Fibroblast of lung (primary cell): ENCODE measurements around the gene CASP10. TPM values are rescaled to one million over a fixed set of nuclear protein-coding genes. Genes with fewer than 3 reads are reported as not detected.

ENCODE experiments used
- DNase-seq, 2 donors: peaks; one replicate each; pipeline versions ENCODE4 v3.0.0 to v3.0.0-alpha.2; 2010; ENCODE audit warnings: low read depth in 2 of 2
- H2AFZ ChIP-seq: 2 replicates; pipeline ENCODE4 v1.5.1; 2012; ENCODE audit warnings: low read length, control low read depth, inconsistent platforms
- H3K27ac ChIP-seq: 2 replicates; pipeline ENCODE4 v1.5.1; 2011; ENCODE audit warnings: low read length, control low read depth; ENCODE audit not compliant: insufficient read depth
- H3K27me3 ChIP-seq: 2 replicates; pipeline ENCODE4 v1.5.1; 2011; ENCODE audit warnings: mild to moderate bottlenecking, low read length; ENCODE audit not compliant: control insufficient read depth, insufficient read depth
- H3K36me3 ChIP-seq: 2 replicates; pipeline ENCODE4 v1.5.1; 2011; ENCODE audit warnings: low read length; ENCODE audit not compliant: control insufficient read depth, insufficient read depth
- H3K4me1 ChIP-seq: 2 replicates; pipeline ENCODE4 v1.5.1; 2011; ENCODE audit warnings: low read length; ENCODE audit not compliant: control insufficient read depth, insufficient read depth; ENCODE audit errors: extremely low read depth
- H3K4me2 ChIP-seq: 2 replicates; pipeline ENCODE4 v1.5.1; 2011; ENCODE audit warnings: low read length, control low read depth; ENCODE audit not compliant: insufficient read depth; ENCODE audit errors: extremely low read depth
- H3K4me3 ChIP-seq, 4 experiments: fragments of 200-600 bp in 1 of 4; sonication (generic) in 1 of 4; replicated peaks in 1 of 4; 2 replicates each; pipeline ENCODE4 v1.5.1; 2011 to 2016; ENCODE audit warnings: low read length in 4 of 4, low read depth in 3 of 4, mild to moderate bottlenecking in 3 of 4, control low read depth in 2 of 4, inconsistent platforms in 1 of 4, mixed read lengths in 1 of 4; ENCODE audit not compliant: insufficient read depth in 1 of 4; ENCODE audit errors: control extremely low read depth in 1 of 4
- H3K79me2 ChIP-seq: 2 replicates; pipeline ENCODE4 v1.5.1; 2012; ENCODE audit warnings: mild to moderate bottlenecking, low read length, inconsistent platforms; ENCODE audit not compliant: control insufficient read depth, insufficient read depth
- H3K9ac ChIP-seq: 2 replicates; pipeline ENCODE4 v1.5.1; 2011; ENCODE audit warnings: mild to moderate bottlenecking, low read length, control low read depth; ENCODE audit not compliant: insufficient read depth
- H3K9me3 ChIP-seq: 2 replicates; pipeline ENCODE4 v1.5.1; 2012; ENCODE audit warnings: low read depth, low read length; ENCODE audit not compliant: control insufficient read depth, insufficient read depth
- H4K20me1 ChIP-seq: 2 replicates; pipeline ENCODE4 v1.5.1; 2011; ENCODE audit warnings: low read length; ENCODE audit not compliant: control insufficient read depth, insufficient read depth; ENCODE audit errors: extremely low read depth
- CTCF ChIP-seq, 2 donors: IDR thresholded peaks in 1 of 2; conservative IDR thresholded peaks in 1 of 2; 1 replicate in 1 of 2; 2 replicates in 1 of 2; pipeline ENCODE4 v1.5.1; 2011 to 2012; ENCODE audit warnings: low read length in 2 of 2, control low read depth in 1 of 2, inconsistent platforms in 1 of 2, low read depth in 1 of 2, mild to moderate bottlenecking in 1 of 2
- EZH2 ChIP-seq: IDR thresholded peaks from 2 replicates; pipeline ENCODE4 v1.5.1; 2012; ENCODE audit warnings: low read length, control low read depth, mild to moderate bottlenecking; ENCODE audit errors: missing control alignments
- polyA plus RNA-seq, 2 donors: library from polyadenylated mRNA; depleted of rRNA in 1 of 2; stranded (reverse) in 1 of 2; unstranded in 1 of 2; fragments of >200 nt; gene quantifications; 2 replicates each; pipeline ENCODE4 v1.2.1, GENCODE V29; 2011 to 2012; ENCODE audit warnings: missing spikeins in 1 of 2
- total RNA-seq: library from RNA; depleted of rRNA; stranded (reverse); fragments of >200 nt; gene quantifications from 2 replicates; pipeline ENCODE4 v1.2.1, GENCODE V29; 2014

Gene CASP10
- total and polyA plus RNA-seq, 2 donors (not counting 1 experiment from before 2014, with no cell fraction given): 5.5 to 8.1 TPM

DNA sequence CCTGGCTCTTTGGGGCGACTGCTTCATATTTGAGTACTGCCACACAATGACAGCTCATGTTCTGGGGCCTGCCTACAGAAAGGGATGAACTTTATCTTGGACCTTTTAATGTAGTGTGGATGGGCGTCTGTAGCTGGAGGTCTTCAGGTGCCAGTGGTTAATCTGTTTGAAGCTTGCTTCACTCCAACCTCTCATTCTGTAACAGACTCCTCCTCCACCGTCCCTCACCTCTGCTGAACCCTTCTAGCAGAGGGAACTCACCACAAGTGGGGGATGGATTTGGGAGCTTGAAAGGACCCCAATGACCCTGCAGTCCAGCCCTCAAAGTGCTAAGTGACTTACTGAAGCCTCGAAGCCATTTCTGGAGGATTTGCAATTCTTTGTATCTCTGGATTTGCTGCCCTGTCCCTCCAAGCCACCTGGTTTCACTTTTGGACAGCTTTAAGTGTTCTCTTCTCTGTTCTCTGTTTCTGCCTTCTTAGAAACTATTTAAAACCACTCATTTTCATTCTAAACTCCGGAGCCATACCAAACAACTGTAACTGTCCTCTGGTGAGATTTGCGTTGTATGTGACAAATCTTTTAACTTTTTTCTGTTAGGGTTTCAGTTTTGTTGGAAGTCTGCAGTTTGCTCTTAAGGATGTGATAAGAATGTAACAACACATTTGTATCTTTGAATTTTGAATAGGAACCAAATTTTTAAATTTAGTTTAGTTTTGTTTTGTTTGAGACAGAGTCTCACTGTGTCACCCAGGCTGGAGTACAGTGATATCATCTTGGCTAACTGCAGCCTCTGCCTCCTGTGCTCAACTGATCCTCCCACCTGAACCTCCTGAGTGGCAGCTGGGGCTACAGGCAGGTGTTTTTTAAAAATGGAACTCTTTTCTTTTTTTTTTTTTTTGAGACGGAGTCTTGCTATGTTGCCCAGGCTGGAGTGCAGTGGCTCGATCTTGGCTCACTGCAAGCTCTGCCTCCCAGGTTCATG is 40.4 kb downstream of the CASP10 start:
- no peak for TF ChIP-seq CTCF (conservative IDR thresholded peaks at IDR 0.05 in 1 of 2, IDR thresholded peaks at IDR 0.05 in 1 of 2; ENCODE audit: low read depth in 1 of 2, low read length in 2 of 2)
- TF ChIP-seq EZH2: no peak
- Histone ChIP-seq H3K4me2 (peak overlapping the region; percentile 46), H2AFZ (peak overlapping the region; percentile 65)

GRCh38 chr2:201228271-201228911 is 45.5 kb downstream of the CASP10 start:
- Histone ChIP-seq H3K4me3 (no peak overlapping the region), H3K4me2 (no peak overlapping the region), H3K79me2 (no peaks in the 10 kb centered on the region), H2AFZ (peak overlapping the region; percentile 17), H3K27ac (no peak overlapping the region), H3K27me3 (no peaks in the 10 kb centered on the region), H4K20me1 (no peaks in the 10 kb centered on the region), H3K9me3 (no peaks in the 10 kb centered on the region), H3K4me1 (no peaks in the 10 kb centered on the region), H3K36me3 (no peaks in the 10 kb centered on the region), H3K9ac (no peak overlapping the region)
- TF ChIP-seq CTCF (conservative IDR thresholded peaks at IDR 0.05 in 1 of 2, IDR thresholded peaks at IDR 0.05 in 1 of 2; ENCODE audit: low read depth in 1 of 2, low read length in 2 of 2) (no peak), EZH2 (no peak)
- DNase-seq: no peak

More for the DNA sequence above, 40.4 kb downstream of the CASP10 start:
- H4K20me1 ChIP-seq: no peaks in the 10 kb centered on the region
- no peak overlapping the region for H3K27ac ChIP-seq
- H3K4me3 ChIP-seq: peak overlapping the region in 2 of 4 experiments; percentile 8 to 10
- H3K4me1 ChIP-seq: no peaks in the 10 kb centered on the region
- no peak overlapping the region for H3K9ac ChIP-seq
- no peak for DNase-seq
- H3K36me3 ChIP-seq: no peaks in the 10 kb centered on the region
- H3K27me3 ChIP-seq: no peaks in the 10 kb centered on the region
- no peaks in the 10 kb centered on the region for H3K79me2 ChIP-seq
- no peaks in the 10 kb centered on the region for H3K9me3 ChIP-seq

DNA sequence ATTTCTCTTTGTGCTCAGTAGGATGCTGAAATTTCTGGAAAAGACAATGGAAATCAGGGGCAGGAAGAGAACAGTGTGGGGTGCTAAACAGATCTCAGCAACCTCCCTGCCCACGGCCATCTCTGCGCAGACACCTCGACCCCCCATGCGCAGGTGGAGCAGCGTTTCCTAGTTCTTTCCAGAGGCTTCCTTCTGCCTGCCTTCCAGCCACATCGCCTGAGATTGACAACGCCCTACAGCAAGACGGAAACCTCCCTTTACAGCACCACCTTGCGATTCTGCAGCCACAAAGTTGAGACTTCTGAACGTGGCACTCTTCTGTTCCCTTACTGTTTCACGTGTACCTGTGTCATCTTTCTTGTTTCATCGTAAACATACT is 46.0 kb downstream of the CASP10 start:
- Histone ChIP-seq H3K4me2 (no peak overlapping the region), H3K27me3 (no peaks in the 10 kb centered on the region), H3K4me3 (no peak overlapping the region), H4K20me1 (no peaks in the 10 kb centered on the region), H3K9ac (no peak overlapping the region), H3K4me1 (no peaks in the 10 kb centered on the region), H3K79me2 (no peaks in the 10 kb centered on the region), H3K9me3 (no peaks in the 10 kb centered on the region), H3K36me3 (no peaks in the 10 kb centered on the region), H3K27ac (no peak overlapping the region), H2AFZ (peak overlapping the region; percentile 17)
- DNase-seq: no peak
- TF ChIP-seq CTCF (conservative IDR thresholded peaks at IDR 0.05 in 1 of 2, IDR thresholded peaks at IDR 0.05 in 1 of 2; ENCODE audit: low read depth in 1 of 2, low read length in 2 of 2) (no peak), EZH2 (no peak)
